Fibroblast of lung (primary cell): Measurements from ENCODE around the gene INVS. TPM values are rescaled to one million over a fixed set of nuclear protein-coding genes. Genes with fewer than 3 reads are reported as not detected.
"Not testable (repeated sequence)": the region's sequence is repeated elsewhere in the genome, so short reads cannot be mapped to it uniquely, and the experiment has no call there.

ENCODE experiments used
- DNase-seq, 2 donors: peaks; one replicate each; pipeline versions ENCODE4 v3.0.0 to v3.0.0-alpha.2; 2010; ENCODE audit warnings: low read depth in 2 of 2
- H2AFZ ChIP-seq: 2 replicates; pipeline ENCODE4 v1.5.1; 2012; ENCODE audit warnings: low read length, control low read depth, inconsistent platforms
- H3K27ac ChIP-seq: 2 replicates; pipeline ENCODE4 v1.5.1; 2011; ENCODE audit warnings: low read length, control low read depth; ENCODE audit not compliant: insufficient read depth
- H3K27me3 ChIP-seq: 2 replicates; pipeline ENCODE4 v1.5.1; 2011; ENCODE audit warnings: mild to moderate bottlenecking, low read length; ENCODE audit not compliant: control insufficient read depth, insufficient read depth
- H3K36me3 ChIP-seq: 2 replicates; pipeline ENCODE4 v1.5.1; 2011; ENCODE audit warnings: low read length; ENCODE audit not compliant: control insufficient read depth, insufficient read depth
- H3K4me1 ChIP-seq: 2 replicates; pipeline ENCODE4 v1.5.1; 2011; ENCODE audit warnings: low read length; ENCODE audit not compliant: control insufficient read depth, insufficient read depth; ENCODE audit errors: extremely low read depth
- H3K4me2 ChIP-seq: 2 replicates; pipeline ENCODE4 v1.5.1; 2011; ENCODE audit warnings: low read length, control low read depth; ENCODE audit not compliant: insufficient read depth; ENCODE audit errors: extremely low read depth
- H3K4me3 ChIP-seq, 4 experiments: fragments of 200-600 bp in 1 of 4; sonication (generic) in 1 of 4; replicated peaks in 1 of 4; 2 replicates each; pipeline ENCODE4 v1.5.1; 2011 to 2016; ENCODE audit warnings: low read length in 4 of 4, low read depth in 3 of 4, mild to moderate bottlenecking in 3 of 4, control low read depth in 2 of 4, inconsistent platforms in 1 of 4, mixed read lengths in 1 of 4; ENCODE audit not compliant: insufficient read depth in 1 of 4; ENCODE audit errors: control extremely low read depth in 1 of 4
- H3K79me2 ChIP-seq: 2 replicates; pipeline ENCODE4 v1.5.1; 2012; ENCODE audit warnings: mild to moderate bottlenecking, low read length, inconsistent platforms; ENCODE audit not compliant: control insufficient read depth, insufficient read depth
- H3K9ac ChIP-seq: 2 replicates; pipeline ENCODE4 v1.5.1; 2011; ENCODE audit warnings: mild to moderate bottlenecking, low read length, control low read depth; ENCODE audit not compliant: insufficient read depth
- H3K9me3 ChIP-seq: 2 replicates; pipeline ENCODE4 v1.5.1; 2012; ENCODE audit warnings: low read depth, low read length; ENCODE audit not compliant: control insufficient read depth, insufficient read depth
- H4K20me1 ChIP-seq: 2 replicates; pipeline ENCODE4 v1.5.1; 2011; ENCODE audit warnings: low read length; ENCODE audit not compliant: control insufficient read depth, insufficient read depth; ENCODE audit errors: extremely low read depth
- CTCF ChIP-seq, 2 donors: IDR thresholded peaks in 1 of 2; conservative IDR thresholded peaks in 1 of 2; 1 replicate in 1 of 2; 2 replicates in 1 of 2; pipeline ENCODE4 v1.5.1; 2011 to 2012; ENCODE audit warnings: low read length in 2 of 2, control low read depth in 1 of 2, inconsistent platforms in 1 of 2, low read depth in 1 of 2, mild to moderate bottlenecking in 1 of 2
- EZH2 ChIP-seq: IDR thresholded peaks from 2 replicates; pipeline ENCODE4 v1.5.1; 2012; ENCODE audit warnings: low read length, control low read depth, mild to moderate bottlenecking; ENCODE audit errors: missing control alignments
- polyA plus RNA-seq, 2 donors: library from polyadenylated mRNA; depleted of rRNA in 1 of 2; stranded (reverse) in 1 of 2; unstranded in 1 of 2; fragments of >200 nt; gene quantifications; 2 replicates each; pipeline ENCODE4 v1.2.1, GENCODE V29; 2011 to 2012; ENCODE audit warnings: missing spikeins in 1 of 2
- total RNA-seq: library from RNA; depleted of rRNA; stranded (reverse); fragments of >200 nt; gene quantifications from 2 replicates; pipeline ENCODE4 v1.2.1, GENCODE V29; 2014

The INVS gene
- total and polyA plus RNA-seq, 2 donors (not counting 1 experiment from before 2014, with no cell fraction given): 13.1 to 45.4 TPM

GRCh38 chr9:100145976-100146375 lies 46.9 kb downstream of the INVS start:
- not testable (repeated sequence) for H3K4me2 ChIP-seq, H4K20me1 ChIP-seq

DNA sequence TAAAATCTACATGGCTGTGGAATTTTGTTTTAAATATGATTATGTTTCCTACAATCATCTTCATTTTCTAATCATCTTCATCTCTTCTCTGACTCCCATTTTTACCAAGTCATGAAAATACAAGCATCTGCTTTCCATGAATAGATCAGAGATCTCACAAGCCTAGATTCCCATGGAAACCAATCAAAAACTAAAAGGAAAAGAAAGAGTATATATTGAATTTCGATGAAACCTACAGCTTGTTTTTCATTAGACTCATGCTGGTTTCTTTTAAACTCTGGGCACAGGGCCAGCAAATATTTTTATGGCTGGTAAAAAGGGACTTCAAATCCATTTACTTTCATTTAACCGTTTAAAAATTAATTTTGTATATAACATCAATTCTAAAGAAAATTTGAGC lies 51.2 kb downstream of the INVS start:
- no peak overlapping the region for H3K4me3 ChIP-seq
- H3K27me3 ChIP-seq: no peaks in the 10 kb centered on the region
- H3K36me3 ChIP-seq: no peaks in the 10 kb centered on the region
- H3K9me3 ChIP-seq: no peaks in the 10 kb centered on the region
- H3K4me2 ChIP-seq: no peak overlapping the region
- H3K27ac ChIP-seq: no peak overlapping the region
- DNase-seq: peak; percentile 8 to 36
- TF ChIP-seq CTCF (conservative IDR thresholded peaks at IDR 0.05 in 1 of 2, IDR thresholded peaks at IDR 0.05 in 1 of 2; ENCODE audit: low read depth in 1 of 2, low read length in 2 of 2): no peak
- TF ChIP-seq EZH2: no peak
- H3K4me1 ChIP-seq: no peaks in the 10 kb centered on the region
- no peaks in the 10 kb centered on the region for H4K20me1 ChIP-seq
- no peak overlapping the region for H2AFZ ChIP-seq
- no peak overlapping the region for H3K9ac ChIP-seq
- H3K79me2 ChIP-seq: no peaks in the 10 kb centered on the region

More at GRCh38 chr9:100145976-100146375, 46.9 kb downstream of the INVS start:
- not testable (repeated sequence) for H3K36me3 ChIP-seq, DNase-seq, H3K4me3 ChIP-seq, H3K9ac ChIP-seq, H3K27me3 ChIP-seq, H3K27ac ChIP-seq, H3K9me3 ChIP-seq, H2AFZ ChIP-seq, H3K4me1 ChIP-seq, H3K79me2 ChIP-seq

- H3K27ac ChIP-seq: no peak overlapping the region
- H3K9me3 ChIP-seq: no peaks in the 10 kb centered on the region
- no peak overlapping the region for H3K4me2 ChIP-seq
- H3K27me3 ChIP-seq: no peaks in the 10 kb centered on the region
- no peak overlapping the region for H3K9ac ChIP-seq
- H4K20me1 ChIP-seq: no peaks in the 10 kb centered on the region
- no peak overlapping the region for H2AFZ ChIP-seq
- TF ChIP-seq EZH2 (no peak), CTCF (conservative IDR thresholded peaks at IDR 0.05 in 1 of 2, IDR thresholded peaks at IDR 0.05 in 1 of 2; ENCODE audit: low read depth in 1 of 2, low read length in 2 of 2) (no peak)
- no peaks in the 10 kb centered on the region for H3K4me1 ChIP-seq
- no peaks in the 10 kb centered on the region for H3K36me3 ChIP-seq
- peak in 1 of 2 donors; percentile 83 for DNase-seq
- H3K79me2 ChIP-seq: no peaks in the 10 kb centered on the region
- no peak overlapping the region for H3K4me3 ChIP-seq
Measured at GRCh38 chr9:100160021-100160420, 61.0 kb downstream of the INVS start.
